BJ (cell line): ENCODE results near the gene FARP2. TPM values are rescaled to one million over a fixed set of nuclear protein-coding genes. Genes with fewer than 3 reads are reported as not detected.

Source experiments
- CTCF ChIA-PET: fragments of 350-600 bp; formaldehyde crosslinking; extraction: SDS; loops from one replicate; lab custom pipeline; 2021; ENCODE audit warnings: antibody characterized with exemption, inconsistent platforms; lab: Yijun Ruan, JAX
- POLR2A ChIA-PET: fragments of 300-600 bp; sonication (Branson Sonifier 250); formaldehyde crosslinking; extraction: SDS; loops from one replicate; lab custom pipeline; 2021; ENCODE audit warnings: antibody characterized with exemption; lab: Charles Lee
- DNase-seq: peaks from one replicate; pipeline ENCODE4 v3.0.0-alpha.2; 2011; ENCODE audit warnings: low read depth
- H3K27me3 ChIP-seq: 2 replicates; pipeline ENCODE4 v1.6.0; 2011; ENCODE audit warnings: low read length; ENCODE audit not compliant: control insufficient read depth, insufficient read depth
- H3K36me3 ChIP-seq: 2 replicates; pipeline ENCODE4 v1.5.1; 2011; ENCODE audit warnings: low read length; ENCODE audit not compliant: control insufficient read depth, insufficient read depth
- H3K4me3 ChIP-seq: 2 replicates; pipeline ENCODE4 v1.5.1; 2011; ENCODE audit warnings: low read depth, mild to moderate bottlenecking, control low read depth, low read length
- CTCF ChIP-seq: IDR thresholded peaks from 2 replicates; pipeline ENCODE4 v1.5.1; 2011; ENCODE audit warnings: low read depth, mild to moderate bottlenecking, control low read depth, inconsistent platforms, low read length, moderate library complexity; ENCODE audit not compliant: insufficient read depth
- polyA plus RNA-seq: library from polyadenylated mRNA; depleted of rRNA; stranded (reverse); fragments of >200 nt; gene quantifications from 2 replicates; pipeline ENCODE4 v1.2.3, GENCODE V29; 2011

Gene FARP2
- polyA plus RNA-seq, 1 experiment: 28.7 TPM

GRCh38 chr2:241325257-241325656, 30.8 kb upstream of the FARP2 start:
- H3K4me3 ChIP-seq: no peak overlapping the region
- POLR2A ChIA-PET: no interaction called here
- CTCF ChIA-PET: no interaction called here
- no peak for DNase-seq
- peaks cover 6% of the 10 kb centered on the region for H3K36me3 ChIP-seq
- no peak for TF ChIP-seq CTCF
- H3K27me3 ChIP-seq: no peaks in the 10 kb centered on the region

- TF ChIP-seq CTCF: no peak
- Histone ChIP-seq H3K36me3 (peaks cover 9% of the 10 kb centered on the region), H3K4me3 (no peak overlapping the region), H3K27me3 (no peaks in the 10 kb centered on the region)
- CTCF ChIA-PET: no interaction called here
- POLR2A ChIA-PET: interaction anchor here (0.6 kb wide), 1 partner anchor 55 kb away, joined by 4 read pairs; no protein-coding TSS in a partner anchor
- DNase-seq: no peak
Observed at GRCh38 chr2:241329669-241330615, 26.1 kb upstream of the FARP2 start.

- H3K4me3 ChIP-seq: no peak overlapping the region
- CTCF ChIA-PET: no interaction called here
- peaks cover 9% of the 10 kb centered on the region for H3K36me3 ChIP-seq
- no peak for TF ChIP-seq CTCF
- no peaks in the 10 kb centered on the region for H3K27me3 ChIP-seq
- POLR2A ChIA-PET: no interaction called here
- no peak for DNase-seq
Observed at GRCh38 chr2:241330616-241330981, 25.5 kb upstream of the FARP2 start.

GRCh38 chr2:241334813-241335212, 21.3 kb upstream of the FARP2 start:
- CTCF ChIA-PET: no interaction called here

More at GRCh38 chr2:241334813-241335212, 21.3 kb upstream of the FARP2 start:
- Histone ChIP-seq H3K36me3 (peaks cover 7% of the 10 kb centered on the region), H3K4me3 (no peak overlapping the region), H3K27me3 (no peaks in the 10 kb centered on the region)
- no peak for TF ChIP-seq CTCF
- POLR2A ChIA-PET: no interaction called here
- no peak for DNase-seq
